OCI-LY7 (cell line): ENCODE results near the gene PTCHD1. TPM values are rescaled to one million over a fixed set of nuclear protein-coding genes. Genes with fewer than 3 reads are reported as not detected.

Experiments used
- BruUV-seq: library from RNA; stranded (reverse); fragments of 400-500 nt; replicated peaks from 2 replicates; lab custom pipeline; 2021; lab: Mats Ljungman, UMichigan
- CTCF ChIA-PET: fragments of 300-600 bp; sonication (Branson Sonifier 250); formaldehyde crosslinking; loops from one replicate; lab custom pipeline; 2022; ENCODE audit warnings: antibody characterized with exemption; ENCODE audit not compliant: unreplicated experiment; lab: Charles Lee
- POLR2A ChIA-PET: fragments of 300-600 bp; sonication (Branson Sonifier 250); formaldehyde crosslinking; loops from one replicate; lab custom pipeline; 2022; ENCODE audit warnings: antibody characterized with exemption; lab: Charles Lee
- DNase-seq: peaks from one replicate; pipeline ENCODE4 v3.0.0-alpha.2; 2015; ENCODE audit warnings: low spot score
- H2AFZ ChIP-seq: fragments of 200-600 bp; sonication (generic), shearing (Covaris generic); 2 replicates; pipeline ENCODE4 v1.6.1; 2014; ENCODE audit warnings: mild to moderate bottlenecking, antibody characterized with exemption, low read length, moderate library complexity
- H3K27ac ChIP-seq: fragments of 200-600 bp; sonication (generic); 2 replicates; pipeline ENCODE4 v1.5.1; 2014; ENCODE audit warnings: mixed run types, low read depth, mild to moderate bottlenecking, moderate library complexity, low read length, inconsistent platforms; ENCODE audit not compliant: poor library complexity, severe bottlenecking
- H3K36me3 ChIP-seq: fragments of 200-600 bp; sonication (generic); 2 replicates; pipeline ENCODE4 v1.6.1; 2014; ENCODE audit warnings: mild to moderate bottlenecking, antibody characterized with exemption, low read length, moderate library complexity, mixed read lengths; ENCODE audit not compliant: insufficient read depth
- H3K4me1 ChIP-seq: fragments of 200-600 bp; sonication (generic); 2 replicates; pipeline ENCODE4 v1.5.1; 2014; ENCODE audit warnings: mild to moderate bottlenecking, low read length; ENCODE audit not compliant: insufficient read depth, poor library complexity, severe bottlenecking
- H3K4me2 ChIP-seq: fragments of 200-600 bp; sonication (generic); 2 replicates; pipeline ENCODE4 v1.6.1; 2014; ENCODE audit warnings: mild to moderate bottlenecking, low read length
- H3K4me3 ChIP-seq: fragments of 200-600 bp; sonication (generic); 2 replicates; pipeline ENCODE4 v1.5.1; 2014; ENCODE audit warnings: mild to moderate bottlenecking, low read depth, low read length; ENCODE audit not compliant: poor library complexity, severe bottlenecking
- H3K79me2 ChIP-seq: fragments of 200-600 bp; sonication (generic); 2 replicates; pipeline ENCODE4 v1.6.1; 2016; ENCODE audit warnings: low read depth, mild to moderate bottlenecking, low read length, moderate library complexity, mixed read lengths; ENCODE audit not compliant: insufficient read depth
- H3K9me2 ChIP-seq: fragments of 200-600 bp; sonication (generic); 2 replicates; pipeline ENCODE4 v1.6.1; 2016; ENCODE audit warnings: mild to moderate bottlenecking, low read length, mixed read lengths; ENCODE audit not compliant: insufficient read depth
- H3K9me3 ChIP-seq: fragments of 200-600 bp; sonication (generic); 2 replicates; pipeline ENCODE4 v1.6.1; 2014; ENCODE audit warnings: mild to moderate bottlenecking, mixed run types, low read length, mixed read lengths
- H4K20me1 ChIP-seq: fragments of 200-600 bp; sonication (generic); 2 replicates; pipeline ENCODE4 v1.6.1; 2014; ENCODE audit warnings: mild to moderate bottlenecking, antibody characterized with exemption, low read length, moderate library complexity, mixed read lengths; ENCODE audit not compliant: insufficient read depth
- CTCF ChIP-seq: fragments of 200-600 bp; sonication (generic); conservative IDR thresholded peaks from 2 replicates; pipeline ENCODE4 v1.5.1; 2014; ENCODE audit warnings: mild to moderate bottlenecking, antibody characterized with exemption, low read length, moderate library complexity, mixed read lengths
- EZH2phosphoT487 ChIP-seq: fragments of 200-600 bp; sonication (generic); IDR thresholded peaks from 2 replicates; pipeline ENCODE4 v1.6.1; 2018; ENCODE audit warnings: low read depth, borderline replicate concordance, mild to moderate bottlenecking, mixed run types, antibody characterized with exemption, low read length, moderate library complexity, mixed read lengths
- intact Hi-C: fragments of 100-400 bp; cut with micrococcal nuclease; formaldehyde crosslinking; loops from one replicate; pipeline ENCODE4 v1.10.0; 2022; ENCODE audit not compliant: unreplicated experiment
- total RNA-seq, 2 experiments: library from RNA; depleted of rRNA in 1 of 2; stranded (reverse); fragments of >200 nt in 1 of 2; shearing (Covaris generic) in 1 of 2; gene quantifications; 2 replicates each; pipeline ENCODE4 v1.2.3, GENCODE V29; 2014 to 2022

PTCHD1 gene
- total RNA-seq, 2 experiments from 2014 or later = not detected

DNA sequence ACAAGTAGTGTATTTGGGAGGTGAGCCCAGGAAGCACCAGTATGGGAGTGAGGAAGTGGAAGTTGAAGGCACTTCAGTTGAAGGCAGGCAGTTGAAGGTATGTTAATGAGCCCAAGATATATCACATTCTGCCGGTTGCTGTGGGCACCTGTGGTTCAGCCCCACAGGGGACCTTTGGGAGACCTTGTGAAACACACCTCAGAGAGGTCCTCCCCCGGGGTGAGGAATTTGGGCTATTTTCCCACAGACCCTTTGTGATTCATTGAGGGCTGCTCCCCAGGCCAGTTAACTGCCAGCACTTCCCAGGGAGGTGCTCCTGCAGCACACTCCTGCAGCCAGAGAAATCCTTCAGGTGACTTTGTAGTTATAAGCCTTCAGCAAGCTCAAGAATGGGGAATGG lies 45.9 kb downstream of the PTCHD1 start:
- Histone ChIP-seq H3K4me2 (no peak overlapping the region), H3K9me2 (no peaks in the 10 kb centered on the region), H4K20me1 (no peaks in the 10 kb centered on the region), H3K9me3 (no peaks in the 10 kb centered on the region), H2AFZ (no peak overlapping the region), H3K79me2 (no peaks in the 10 kb centered on the region), H3K4me3 (no peak overlapping the region), H3K4me1 (no peaks in the 10 kb centered on the region), H3K27ac (no peak overlapping the region), H3K36me3 (no peaks in the 10 kb centered on the region)
- no peak for DNase-seq
- BruUV-seq = no TSS peak
- ChIA-PET POLR2A (no interaction called here), CTCF (no interaction called here)
- intact Hi-C loops = no loop called here
- no peak for TF ChIP-seq CTCF
- no peak for TF ChIP-seq EZH2phosphoT487

GRCh38 chrX:23381099-23382087 lies 46.7 kb downstream of the PTCHD1 start:
- no peaks in the 10 kb centered on the region for H3K9me2 ChIP-seq
- no peaks in the 10 kb centered on the region for H3K36me3 ChIP-seq
- TF ChIP-seq EZH2phosphoT487 (no peak), CTCF (no peak)
- H3K4me1 ChIP-seq = no peaks in the 10 kb centered on the region
- no TSS peak for BruUV-seq
- H2AFZ ChIP-seq = no peak overlapping the region
- intact Hi-C loops = no loop called here
- ChIA-PET CTCF (no interaction called here), POLR2A (no interaction called here)
- no peaks in the 10 kb centered on the region for H3K9me3 ChIP-seq
- no peak for DNase-seq
- H3K27ac ChIP-seq = no peak overlapping the region
- H3K4me3 ChIP-seq = no peak overlapping the region
- no peak overlapping the region for H3K4me2 ChIP-seq
- H4K20me1 ChIP-seq = no peaks in the 10 kb centered on the region
- H3K79me2 ChIP-seq = no peaks in the 10 kb centered on the region

- Histone ChIP-seq H3K9me3 (no peaks in the 10 kb centered on the region), H2AFZ (no peak overlapping the region), H4K20me1 (no peaks in the 10 kb centered on the region), H3K4me3 (no peak overlapping the region), H3K4me1 (no peaks in the 10 kb centered on the region), H3K9me2 (no peaks in the 10 kb centered on the region), H3K36me3 (no peaks in the 10 kb centered on the region), H3K79me2 (no peaks in the 10 kb centered on the region), H3K27ac (no peak overlapping the region), H3K4me2 (no peak overlapping the region)
- no peak for DNase-seq
- no peak for TF ChIP-seq CTCF
- no peak for TF ChIP-seq EZH2phosphoT487
- intact Hi-C loops = no loop called here
- ChIA-PET CTCF (no interaction called here), POLR2A (no interaction called here)
- no TSS peak for BruUV-seq
These were observed 47.9 kb downstream of the PTCHD1 start for GRCh38 chrX:23382572-23382971.
